ENCODE measurements around the gene TM4SF18. TPM values are rescaled to one million over a fixed set of nuclear protein-coding genes. Genes with fewer than 3 reads are reported as not detected.

The TM4SF18 gene
- total RNA-seq, 1 donor from 2014 or later: 10.1 TPM

DNA sequence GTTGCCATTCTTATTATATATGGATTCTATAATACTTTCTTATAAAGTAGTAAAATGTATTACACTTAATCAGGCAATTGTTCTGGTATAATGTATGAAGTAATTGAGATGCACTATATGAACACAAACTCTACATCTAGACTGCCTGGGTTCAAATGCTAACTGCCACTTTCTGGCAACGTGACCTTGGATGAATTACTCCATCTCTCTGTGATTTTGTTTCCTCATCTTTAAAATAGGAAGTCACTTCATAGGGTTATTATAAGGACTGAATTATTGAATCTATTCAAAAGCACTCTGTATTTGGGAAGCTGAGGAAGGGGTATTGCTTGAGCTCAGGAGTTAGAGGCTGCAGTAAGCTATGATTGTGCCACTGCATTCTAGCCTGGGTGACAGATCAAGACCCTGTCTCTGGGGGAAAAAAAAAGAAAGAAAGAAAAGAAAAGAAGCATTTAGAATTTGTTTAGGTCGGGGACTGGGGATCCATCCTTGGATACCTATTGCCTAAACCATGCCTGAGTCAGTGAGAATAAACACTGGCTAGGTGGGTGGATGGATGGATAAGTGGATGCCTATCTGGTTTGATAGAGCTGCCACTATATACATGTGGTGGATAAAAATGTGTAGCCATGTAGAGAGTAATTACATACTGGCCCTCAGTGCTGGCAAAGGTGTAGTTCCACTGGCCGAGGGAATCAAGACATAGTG, 41.5 kb upstream of the TM4SF18 start:
- H3K4me3 ChIP-seq: peak overlapping the region; percentile 16 to 45

DNA sequence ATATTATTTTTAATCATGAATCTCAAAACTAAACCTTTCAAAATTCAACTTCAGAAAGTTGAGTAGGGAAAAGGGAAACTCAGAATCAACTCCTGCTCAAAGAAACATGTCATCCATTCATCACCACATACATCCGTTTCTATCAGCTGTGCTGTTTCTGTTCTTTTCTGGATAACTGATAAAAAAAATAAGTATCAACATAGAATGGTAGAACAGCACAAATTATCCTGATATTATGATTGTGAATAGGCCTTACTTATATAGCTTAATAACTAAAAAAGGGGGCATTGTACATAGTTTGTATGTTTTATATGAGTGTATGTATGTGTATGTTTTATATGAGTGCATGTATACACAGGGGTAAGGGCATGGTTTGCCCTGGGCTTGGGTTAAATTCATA, 41.0 kb upstream of the TM4SF18 start:
- TF ChIP-seq, protein P1, sequence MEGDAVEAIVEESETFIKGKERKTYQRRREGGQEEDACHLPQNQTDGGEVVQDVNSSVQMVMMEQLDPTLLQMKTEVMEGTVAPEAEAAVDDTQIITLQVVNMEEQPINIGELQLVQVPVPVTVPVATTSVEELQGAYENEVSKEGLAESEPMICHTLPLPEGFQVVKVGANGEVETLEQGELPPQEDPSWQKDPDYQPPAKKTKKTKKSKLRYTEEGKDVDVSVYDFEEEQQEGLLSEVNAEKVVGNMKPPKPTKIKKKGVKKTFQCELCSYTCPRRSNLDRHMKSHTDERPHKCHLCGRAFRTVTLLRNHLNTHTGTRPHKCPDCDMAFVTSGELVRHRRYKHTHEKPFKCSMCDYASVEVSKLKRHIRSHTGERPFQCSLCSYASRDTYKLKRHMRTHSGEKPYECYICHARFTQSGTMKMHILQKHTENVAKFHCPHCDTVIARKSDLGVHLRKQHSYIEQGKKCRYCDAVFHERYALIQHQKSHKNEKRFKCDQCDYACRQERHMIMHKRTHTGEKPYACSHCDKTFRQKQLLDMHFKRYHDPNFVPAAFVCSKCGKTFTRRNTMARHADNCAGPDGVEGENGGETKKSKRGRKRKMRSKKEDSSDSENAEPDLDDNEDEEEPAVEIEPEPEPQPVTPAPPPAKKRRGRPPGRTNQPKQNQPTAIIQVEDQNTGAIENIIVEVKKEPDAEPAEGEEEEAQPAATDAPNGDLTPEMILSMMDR (IDR thresholded peaks at IDR 0.05): no peak
- TF ChIP-seq POLR2AphosphoS5 (IDR thresholded peaks at IDR 0.05; ENCODE audit: insufficient read depth in 1 of 2, low read depth in 1 of 2) (no peak), POLR2A (IDR thresholded peaks at IDR 0.05) (no peak)
- Histone ChIP-seq H3K9me3 (no peaks in the 10 kb centered on the region), H3K4me3 (no peak overlapping the region), H3K4me1 (peaks cover 58% of the 10 kb centered on the region), H3K27ac (peak overlapping the region; percentile 56), H3K36me3 (no peaks in the 10 kb centered on the region), H3K27me3 (no peaks in the 10 kb centered on the region)
- no peak for DNase-seq (ENCODE audit: extremely low spot score in 2 of 2)
- intact Hi-C loops (cut with DNase I): no loop called here

More for the DNA sequence above, 41.5 kb upstream of the TM4SF18 start:
- intact Hi-C loops (cut with DNase I): no loop called here
- no peak for DNase-seq (ENCODE audit: extremely low spot score in 2 of 2)
- Histone ChIP-seq H3K27ac (peak overlapping the region; percentile 76), H3K36me3 (no peaks in the 10 kb centered on the region), H3K27me3 (no peaks in the 10 kb centered on the region), H3K9me3 (no peaks in the 10 kb centered on the region), H3K4me1 (peaks cover 53% of the 10 kb centered on the region)
- TF ChIP-seq, protein P1 (IDR thresholded peaks at IDR 0.05): no peak
- TF ChIP-seq POLR2A (IDR thresholded peaks at IDR 0.05) (no peak), POLR2AphosphoS5 (IDR thresholded peaks at IDR 0.05; ENCODE audit: insufficient read depth in 1 of 2, low read depth in 1 of 2) (no peak)

DNA sequence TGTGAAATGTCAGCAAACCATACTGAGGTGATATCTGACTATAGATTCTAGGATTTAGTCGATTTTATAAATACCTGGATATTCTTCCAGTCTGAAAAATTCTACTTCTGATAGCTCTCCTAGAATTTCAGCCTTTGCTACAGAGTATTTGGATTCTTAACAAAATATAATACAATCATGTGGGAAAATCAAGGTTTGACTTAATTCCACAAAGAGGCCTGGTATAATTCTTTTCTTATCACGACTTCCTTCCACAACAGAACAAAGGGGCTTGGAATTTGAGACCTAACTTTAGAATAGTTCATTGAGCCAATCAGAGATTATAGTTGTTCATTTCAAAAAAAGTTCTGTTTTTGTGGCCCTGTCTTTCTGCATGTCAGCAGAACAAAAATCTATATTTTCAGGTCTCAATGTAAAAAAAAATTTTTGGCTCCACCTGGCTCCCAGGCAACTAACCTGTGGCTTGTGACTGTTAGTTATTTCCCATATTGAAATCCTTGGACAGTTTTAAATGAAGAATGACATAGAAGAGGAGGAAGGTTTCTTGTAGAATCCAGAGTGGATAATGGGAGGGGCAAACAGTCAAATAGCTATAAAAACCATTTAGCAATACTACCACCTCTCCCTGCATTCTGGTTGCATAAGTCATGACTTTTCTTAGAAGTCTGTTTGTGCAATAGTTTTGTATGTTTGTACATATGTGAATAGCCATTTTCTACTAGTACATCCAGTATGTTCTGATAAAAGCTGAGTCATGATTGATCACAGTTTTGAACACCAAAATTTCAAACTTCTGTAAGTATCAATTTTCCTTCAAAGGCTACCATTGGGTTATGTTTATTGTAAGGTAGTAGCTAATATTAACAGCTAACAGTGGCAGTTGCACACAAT, 40.0 kb upstream of the TM4SF18 start:
- Histone ChIP-seq H3K4me1 (peaks cover 50% of the 10 kb centered on the region), H3K27me3 (no peaks in the 10 kb centered on the region), H3K4me3 (no peak overlapping the region), H3K36me3 (no peaks in the 10 kb centered on the region), H3K27ac (peak overlapping the region; percentile 56), H3K9me3 (no peaks in the 10 kb centered on the region)
- TF ChIP-seq POLR2AphosphoS5 (IDR thresholded peaks at IDR 0.05; ENCODE audit: insufficient read depth in 1 of 2, low read depth in 1 of 2) (peak in 1 of 2 donors; percentile 48), POLR2A (IDR thresholded peaks at IDR 0.05) (no peak)
- no peak for DNase-seq (ENCODE audit: extremely low spot score in 2 of 2)
- intact Hi-C loops (cut with DNase I): no loop called here

DNA sequence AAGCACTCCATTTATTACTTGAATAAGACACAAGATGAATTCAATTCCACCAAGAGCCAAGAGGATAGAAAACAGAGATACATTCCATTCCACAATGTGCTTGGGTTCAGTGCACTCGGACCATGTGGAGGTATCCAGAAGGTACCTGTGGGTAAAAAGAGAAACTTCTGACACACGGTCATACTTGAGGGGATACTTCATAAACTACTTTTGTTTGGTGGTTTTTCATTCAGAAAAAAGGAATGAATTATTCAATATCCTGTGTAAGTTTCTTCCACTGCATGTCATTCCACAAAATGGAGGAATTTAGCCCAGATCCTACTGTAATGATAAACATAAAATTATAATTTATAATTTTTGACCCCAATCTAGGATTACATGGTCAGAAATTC, 38.3 kb upstream of the TM4SF18 start:
- no peak for DNase-seq (ENCODE audit: extremely low spot score in 2 of 2)
- no peak overlapping the region for H3K4me3 ChIP-seq
- TF ChIP-seq POLR2A (IDR thresholded peaks at IDR 0.05): no peak
- TF ChIP-seq, protein P1 (IDR thresholded peaks at IDR 0.05): no peak
- TF ChIP-seq POLR2AphosphoS5 (IDR thresholded peaks at IDR 0.05; ENCODE audit: insufficient read depth in 1 of 2, low read depth in 1 of 2): no peak
- H3K9me3 ChIP-seq: no peaks in the 10 kb centered on the region
- intact Hi-C loops (cut with DNase I): no loop called here
- no peaks in the 10 kb centered on the region for H3K36me3 ChIP-seq
- peak overlapping the region; percentile 69 for H3K27ac ChIP-seq
- H3K4me1 ChIP-seq: peaks cover 49% of the 10 kb centered on the region
- no peaks in the 10 kb centered on the region for H3K27me3 ChIP-seq

DNA sequence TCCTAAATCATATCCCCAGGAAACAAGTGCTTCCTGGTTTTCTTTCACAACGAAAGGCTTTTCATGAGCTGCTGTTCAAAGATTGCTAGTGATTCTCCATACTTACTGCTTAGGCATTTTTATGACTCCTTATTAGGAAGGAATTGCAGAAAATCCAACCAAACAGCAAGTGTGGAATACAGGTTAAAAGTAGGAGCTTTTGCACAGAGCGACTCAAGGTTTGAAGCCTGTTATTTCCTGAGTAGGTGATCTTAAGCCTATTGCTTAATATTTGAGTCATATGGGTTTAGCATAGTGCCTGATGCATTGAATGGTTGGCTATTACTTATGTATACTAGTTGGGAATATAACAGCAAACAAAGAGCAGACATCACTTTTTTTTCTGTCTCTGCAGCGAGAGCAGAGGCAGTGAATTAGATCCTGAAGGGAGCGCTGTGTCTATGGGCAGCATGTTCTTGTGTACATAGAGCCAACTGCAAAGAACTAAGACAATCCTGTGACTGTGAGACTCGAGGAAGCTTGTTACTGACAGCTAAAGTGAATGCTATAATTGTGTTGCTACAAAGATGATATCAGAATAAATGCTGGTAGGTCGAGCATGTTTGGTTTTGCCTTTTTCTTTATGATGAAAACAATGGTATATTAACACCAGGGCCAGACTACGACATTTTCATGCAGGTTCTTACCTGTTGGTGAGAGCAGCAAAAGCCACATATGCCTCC, 37.7 kb upstream of the TM4SF18 start:
- no peaks in the 10 kb centered on the region for H3K36me3 ChIP-seq
- TF ChIP-seq POLR2AphosphoS5 (IDR thresholded peaks at IDR 0.05; ENCODE audit: insufficient read depth in 1 of 2, low read depth in 1 of 2) (peak in 1 of 2 donors; percentile 46), POLR2A (IDR thresholded peaks at IDR 0.05) (no peak)
- intact Hi-C loops (cut with DNase I): no loop called here
- no peaks in the 10 kb centered on the region for H3K9me3 ChIP-seq
- no peak overlapping the region for H3K4me3 ChIP-seq
- no peaks in the 10 kb centered on the region for H3K27me3 ChIP-seq
- H3K27ac ChIP-seq: peak overlapping the region; percentile 69
- no peak for DNase-seq (ENCODE audit: extremely low spot score in 2 of 2)
- peaks cover 49% of the 10 kb centered on the region for H3K4me1 ChIP-seq

Measured in vagina (tissue), 2 donors.